ENCODE measurements around the gene ZNF432.
"Not testable (repeated sequence)": the region's sequence is repeated elsewhere in the genome, so short reads cannot be mapped to it uniquely, and the experiment has no call there.

Gene ZNF432

DNA sequence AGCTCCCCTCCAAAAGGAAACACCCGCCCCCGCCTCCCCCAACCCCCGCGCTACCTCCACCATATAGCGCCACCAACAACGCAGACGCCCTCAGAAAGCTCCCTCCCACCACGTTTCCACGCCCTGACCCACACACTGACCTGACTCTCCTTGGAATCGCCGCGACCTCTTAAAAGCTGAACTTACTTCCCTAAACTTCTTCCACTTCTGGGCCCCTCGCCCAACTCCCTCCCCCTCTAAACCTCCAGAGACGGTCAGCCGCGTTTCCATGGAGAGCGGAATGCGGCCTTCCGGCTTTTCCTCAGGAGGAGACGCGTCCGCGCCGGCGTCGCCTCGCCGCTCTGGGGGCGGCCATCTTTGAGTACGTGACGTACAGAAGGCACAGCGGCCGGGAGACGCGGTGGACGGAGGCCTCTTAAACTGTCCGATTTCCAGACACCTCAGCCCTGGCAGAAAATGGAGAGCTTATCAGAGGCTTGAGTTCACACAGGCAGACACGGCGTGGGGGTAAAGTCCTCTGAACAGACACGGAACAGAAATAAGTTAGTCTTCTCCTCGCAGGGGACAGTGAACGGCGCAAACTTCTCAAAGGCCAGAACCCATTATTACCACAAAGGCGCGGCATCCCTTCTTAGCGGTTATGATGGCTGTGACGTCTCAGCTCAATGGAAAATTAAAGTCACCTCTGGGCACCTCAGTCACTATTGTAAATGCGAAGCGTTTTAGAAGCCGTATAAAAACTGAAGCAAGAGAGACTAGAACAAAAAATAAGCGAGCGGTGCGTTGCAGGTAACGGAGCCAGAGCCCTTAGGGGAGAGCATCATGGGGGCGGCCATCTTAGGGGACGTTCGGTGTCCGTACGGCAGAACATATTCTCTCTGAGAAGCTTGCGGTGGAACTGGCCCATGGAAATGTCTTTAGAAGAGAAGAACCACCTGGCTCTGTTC, at the start of gene ZNF432:
TSS of gene ZNF432 (minus strand) at position 284 of the 947 bp plus-strand sequence. CDS start 1,970 bp downstream, outside the sequence.
- DNase-seq: peak; percentile 81 to 83

DNA sequence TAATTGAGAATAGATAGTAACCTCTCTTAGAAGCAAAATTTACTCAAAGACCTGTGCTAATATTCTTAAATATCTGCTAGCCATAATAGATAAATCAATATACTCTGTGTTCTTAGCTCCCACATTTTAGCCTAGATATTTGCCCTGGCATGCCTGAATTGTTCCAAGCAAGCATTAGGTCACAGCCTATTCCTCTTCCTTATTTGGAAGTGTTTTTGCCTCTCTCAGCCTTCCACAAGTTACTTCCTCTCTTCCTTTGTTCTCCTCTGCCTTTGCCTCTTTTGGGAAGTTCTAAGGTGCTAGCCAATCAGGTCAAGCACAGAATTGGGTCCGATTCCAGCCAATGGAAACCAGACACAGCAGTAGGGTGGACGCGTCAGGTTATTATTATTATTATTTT, 47.8 kb upstream of the ZNF432 start:
- DNase-seq: not testable (repeated sequence)

DNA sequence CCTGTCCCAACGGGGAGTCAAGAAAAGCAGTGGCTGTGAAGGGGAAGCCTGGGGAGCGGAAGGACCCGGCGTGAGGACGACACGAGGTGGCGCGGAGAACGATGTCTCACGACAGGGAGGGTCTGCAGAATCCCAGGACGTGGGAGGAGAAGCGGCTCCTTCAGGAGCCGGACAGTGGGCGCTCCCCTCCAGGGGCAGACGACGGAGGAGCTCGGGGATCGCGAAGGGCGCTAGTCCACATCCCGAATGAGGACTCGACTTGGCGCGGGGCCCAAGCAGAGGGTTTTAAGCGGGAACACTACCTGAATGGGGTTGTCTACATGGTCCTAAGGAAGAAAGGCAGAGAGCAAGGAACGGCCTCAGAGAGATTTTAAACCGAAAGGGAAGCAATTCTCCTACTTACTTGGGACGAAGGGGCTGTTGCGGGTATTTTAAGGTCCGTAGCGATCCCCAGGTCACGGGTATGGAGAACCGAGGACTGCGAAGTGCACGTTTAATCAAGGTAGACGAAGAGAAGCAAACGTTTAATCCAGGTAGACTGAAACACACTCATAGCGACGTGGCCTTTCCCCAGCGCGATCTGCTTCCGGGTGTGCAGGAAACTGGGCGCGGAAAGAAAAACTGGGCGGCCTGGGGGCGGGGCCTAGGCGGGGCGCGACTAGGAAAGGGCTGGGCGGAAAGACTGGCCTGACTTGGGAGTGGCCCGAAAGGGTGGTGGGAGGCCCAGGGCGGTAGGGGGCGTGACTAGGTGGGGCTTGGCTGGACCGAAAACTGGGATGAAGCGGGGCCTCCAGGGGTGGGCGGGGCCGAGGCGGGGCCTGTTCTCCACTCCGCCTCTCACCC, 46.8 kb upstream of the ZNF432 start, which contains the start of gene ZNF841:
TSS of gene ZNF841 (minus strand) at position 594 of the 843 bp plus-strand sequence. CDS start 10,964 bp downstream, outside the sequence.
- peak; percentile 79 to 85 for DNase-seq

DNA sequence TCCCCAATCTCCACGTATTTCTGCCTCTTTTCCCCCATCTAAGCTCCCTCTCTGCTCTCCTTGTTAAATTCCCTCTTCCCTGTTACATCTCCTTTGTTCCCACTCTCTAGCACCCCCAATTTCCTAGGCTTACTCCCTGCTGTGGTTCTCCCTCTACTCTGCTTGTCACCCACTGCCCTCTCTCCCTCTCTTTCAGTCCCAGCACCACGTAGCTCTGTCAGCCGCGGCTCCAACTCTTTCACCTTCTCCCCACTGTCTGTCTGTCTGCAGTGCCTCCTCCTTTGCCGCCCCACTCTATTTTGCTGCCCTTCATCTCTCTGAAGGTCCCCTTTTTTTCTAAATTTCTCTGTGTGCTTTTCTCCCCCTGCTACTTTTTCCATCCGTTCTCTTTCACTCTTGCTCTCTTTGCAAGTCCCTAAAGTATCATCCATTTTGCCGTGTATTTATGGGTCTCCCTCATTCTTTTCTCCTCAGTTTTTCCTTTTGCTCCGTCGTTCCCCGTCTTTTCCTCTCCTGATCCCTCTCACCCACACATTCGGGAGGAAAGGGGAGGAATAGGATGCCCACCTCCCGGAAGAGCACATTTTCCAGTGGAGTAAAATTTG, 46.0 kb upstream of the ZNF432 start:
- DNase-seq: no peak

DNA sequence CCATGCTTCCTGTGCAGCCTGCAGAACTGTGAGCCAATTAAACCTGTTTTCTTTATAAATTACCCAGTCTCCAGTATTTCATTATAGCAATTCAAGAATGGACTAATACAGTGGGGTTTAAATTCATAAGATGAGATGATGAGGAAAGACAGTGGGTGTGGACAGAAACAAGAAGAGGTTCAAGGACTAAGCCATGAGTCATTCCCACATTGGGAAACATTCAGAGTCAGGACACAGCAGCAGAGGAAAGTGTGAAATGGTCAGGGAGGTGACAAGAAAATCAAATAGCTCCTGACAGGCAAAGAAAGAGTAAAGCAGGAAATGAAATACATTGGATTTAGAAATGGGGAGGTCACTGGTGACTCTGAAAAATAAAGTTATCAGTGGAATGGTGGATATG, 37.8 kb upstream of the ZNF432 start:
- DNase-seq: no peak

DNA sequence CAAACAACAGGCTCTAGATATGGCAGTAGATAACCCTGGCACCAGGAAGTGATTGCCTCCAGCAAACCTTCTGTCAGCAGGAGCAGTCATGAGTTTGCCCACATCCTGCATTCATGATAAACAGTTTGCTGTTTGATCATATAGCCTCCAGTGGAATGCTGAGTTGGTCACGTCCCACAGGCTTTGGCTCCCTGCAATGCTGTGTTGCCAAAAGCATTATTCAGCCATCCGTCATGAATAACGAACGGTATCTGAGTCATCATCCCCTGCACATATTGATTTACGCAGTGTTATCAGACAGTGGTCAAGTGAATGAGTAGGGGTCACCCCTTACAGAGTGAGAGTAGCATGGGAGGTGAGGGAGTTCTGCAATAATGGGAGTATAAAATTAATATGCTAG, 21.9 kb upstream of the ZNF432 start:
- no peak for DNase-seq

DNA sequence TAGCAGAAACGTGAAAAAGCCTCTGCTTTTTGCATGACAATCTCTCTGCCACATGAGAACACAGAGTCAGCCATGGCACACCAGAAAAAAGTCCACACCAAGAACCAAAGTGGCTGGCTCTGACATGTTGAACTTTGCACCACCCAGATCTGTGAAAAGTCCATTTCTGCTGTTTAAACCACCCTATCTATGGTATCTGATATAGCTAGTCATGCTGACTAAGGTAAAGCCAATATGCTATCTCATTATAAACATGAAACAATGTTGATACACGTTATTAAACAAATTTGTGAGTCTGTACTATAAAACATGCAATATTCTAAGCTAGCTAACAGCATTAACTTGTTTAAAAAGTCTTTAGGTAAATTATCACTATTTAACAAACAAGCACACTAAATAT, 21.0 kb upstream of the ZNF432 start:
- no peak for DNase-seq

DNA sequence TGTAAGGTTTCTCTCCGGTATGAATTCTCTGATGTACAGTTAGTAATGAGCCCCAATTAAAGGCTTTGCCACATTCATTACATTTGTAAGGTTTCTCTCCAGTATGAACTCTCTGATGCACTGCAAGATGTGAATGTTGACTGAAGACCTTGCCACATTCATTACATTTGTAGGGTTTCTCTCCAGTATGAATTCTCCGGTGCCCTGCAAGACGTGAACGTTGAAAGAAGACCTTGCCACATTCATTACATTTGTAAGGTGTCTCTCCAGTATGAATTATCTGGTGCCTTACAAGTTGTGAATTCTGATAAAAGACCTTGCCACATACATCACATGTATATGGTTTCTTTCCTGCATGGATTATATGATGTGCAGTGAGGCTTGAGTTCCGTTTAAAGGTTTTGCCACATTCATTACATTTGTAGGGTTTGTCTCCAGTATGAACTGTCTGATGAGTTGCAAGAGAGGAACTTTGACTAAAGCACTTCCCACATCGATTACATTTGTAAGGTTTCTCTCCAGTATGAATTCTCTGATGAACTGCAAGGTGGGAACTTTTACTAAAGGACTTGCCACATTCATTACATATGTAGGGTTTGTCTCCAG, 17.7 kb upstream of the ZNF432 start:
- DNase-seq: no peak

DNA sequence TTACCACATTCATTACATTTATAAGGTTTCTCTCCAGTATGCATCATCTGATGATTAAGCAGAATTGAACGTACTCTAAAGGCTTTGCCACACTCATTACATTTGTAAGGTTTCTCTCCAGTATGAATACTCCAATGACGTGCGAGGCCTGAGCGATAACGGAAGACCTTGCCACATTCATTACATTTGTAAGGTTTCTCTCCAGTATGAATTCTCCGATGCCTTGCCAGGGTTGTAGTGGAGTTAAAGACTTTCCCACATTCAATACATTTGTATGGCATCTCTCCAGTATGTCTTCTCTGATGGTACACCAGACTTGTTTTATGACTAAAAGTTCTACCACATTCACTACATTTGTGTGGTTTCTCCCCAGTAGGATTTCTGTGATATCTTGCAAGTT, 16.8 kb upstream of the ZNF432 start:
- DNase-seq: no peak

DNA sequence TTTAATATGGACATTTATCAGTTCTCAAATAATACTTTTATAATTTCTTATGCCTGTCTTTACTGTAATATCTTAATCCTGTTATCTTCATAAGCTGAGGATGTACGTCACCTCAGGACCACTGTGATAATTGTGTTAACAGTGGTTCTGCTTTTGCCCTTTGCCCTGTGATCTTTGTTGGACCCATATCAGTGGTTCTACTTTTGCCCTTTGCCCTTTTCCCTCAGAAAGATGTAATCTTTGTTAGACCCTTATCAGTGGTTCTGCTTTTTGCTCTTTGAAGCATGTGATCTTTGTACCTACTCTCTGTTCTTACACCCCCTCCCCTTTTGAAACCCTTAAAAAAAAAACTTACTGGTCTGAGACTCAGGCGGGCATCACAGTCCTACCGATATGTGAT, 7.8 kb upstream of the ZNF432 start:
- not testable (repeated sequence) for DNase-seq

DNA sequence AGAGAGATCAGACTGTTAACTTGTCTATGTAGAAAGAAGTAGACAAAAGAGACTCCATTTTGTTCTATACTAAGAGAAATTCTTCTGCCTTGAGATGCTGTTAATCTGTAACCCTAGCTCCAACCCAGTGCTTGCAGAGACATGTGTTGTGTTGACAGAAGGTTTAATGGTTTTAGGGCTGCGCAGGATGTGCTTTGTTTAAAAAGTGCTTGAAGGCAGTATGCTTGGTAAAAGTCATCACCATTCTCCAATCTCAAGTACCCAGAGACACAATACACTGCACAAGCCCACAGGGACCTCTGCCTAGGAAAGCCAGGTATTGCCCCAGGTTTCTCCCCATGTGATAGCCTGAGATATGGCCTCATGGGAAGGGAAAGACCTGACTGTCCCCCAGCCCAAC, 3.1 kb upstream of the ZNF432 start:
- DNase-seq: not testable (repeated sequence)

DNA sequence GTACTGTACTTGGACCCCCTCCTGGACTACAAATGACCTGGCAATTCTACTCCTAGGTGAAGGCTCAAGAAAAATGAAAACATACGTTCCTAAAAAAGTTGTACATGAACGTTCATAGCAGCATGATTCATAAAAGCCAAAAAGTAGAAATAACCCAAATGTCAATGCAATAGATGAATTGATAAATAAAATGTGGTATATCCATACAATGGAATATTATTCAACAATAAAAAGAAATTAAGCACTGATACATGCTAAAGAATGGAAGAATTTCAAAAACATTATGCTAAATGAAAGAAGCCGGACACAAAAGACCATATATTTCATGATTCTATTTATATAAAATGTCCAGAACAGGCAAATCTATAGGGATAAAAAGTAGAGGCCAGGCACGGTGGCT, 9.5 kb downstream of the ZNF432 start:
- DNase-seq: no peak

DNA sequence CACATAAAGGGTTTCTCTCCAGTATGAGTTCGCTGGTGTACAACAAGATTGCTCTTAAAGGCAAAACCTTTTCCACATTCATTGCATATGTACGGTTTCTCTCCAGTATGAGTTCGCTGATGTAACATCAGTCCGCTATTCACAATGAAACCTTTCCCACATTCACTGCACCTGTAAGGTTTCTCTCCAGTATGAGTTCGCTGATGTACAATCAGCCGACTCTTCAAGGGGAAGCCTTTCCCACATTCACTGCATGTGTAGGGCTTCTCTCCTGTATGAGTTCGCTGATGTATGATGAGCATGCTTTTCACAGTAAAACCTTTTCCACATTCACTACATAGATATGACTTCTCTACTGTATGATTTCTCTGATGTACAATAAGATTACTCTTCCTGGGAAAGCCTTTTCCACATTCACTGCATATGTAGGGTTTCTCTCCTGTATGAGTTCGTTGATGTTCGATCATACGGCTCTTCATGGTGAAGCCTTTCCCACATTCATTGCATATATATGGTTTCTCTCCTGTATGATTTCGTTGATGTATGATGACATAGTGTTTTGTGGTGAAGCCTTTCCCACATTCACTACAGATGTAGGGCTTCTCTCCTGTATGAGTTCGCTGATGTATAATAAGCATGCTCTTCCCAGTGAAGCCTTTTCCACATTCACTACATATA, 14.4 kb downstream of the ZNF432 start:
- no peak for DNase-seq

DNA sequence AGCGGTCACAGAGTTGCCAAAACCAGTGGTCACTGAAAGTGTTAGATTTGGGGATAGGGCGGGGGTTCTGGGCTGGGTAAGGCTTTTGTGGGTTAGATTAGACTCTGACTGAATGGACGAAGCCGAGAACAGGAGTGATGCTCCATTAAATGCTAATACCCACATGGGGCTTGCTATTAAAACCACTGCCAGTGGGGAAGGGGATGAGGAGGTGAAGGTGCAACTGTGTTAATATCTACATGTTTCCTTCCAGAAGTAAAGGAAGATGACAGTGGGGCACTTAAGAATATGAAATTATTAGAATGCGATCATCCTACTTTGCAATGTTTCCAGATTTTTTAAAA, 19.9 kb downstream of the ZNF432 start:
- no peak for DNase-seq

DNA sequence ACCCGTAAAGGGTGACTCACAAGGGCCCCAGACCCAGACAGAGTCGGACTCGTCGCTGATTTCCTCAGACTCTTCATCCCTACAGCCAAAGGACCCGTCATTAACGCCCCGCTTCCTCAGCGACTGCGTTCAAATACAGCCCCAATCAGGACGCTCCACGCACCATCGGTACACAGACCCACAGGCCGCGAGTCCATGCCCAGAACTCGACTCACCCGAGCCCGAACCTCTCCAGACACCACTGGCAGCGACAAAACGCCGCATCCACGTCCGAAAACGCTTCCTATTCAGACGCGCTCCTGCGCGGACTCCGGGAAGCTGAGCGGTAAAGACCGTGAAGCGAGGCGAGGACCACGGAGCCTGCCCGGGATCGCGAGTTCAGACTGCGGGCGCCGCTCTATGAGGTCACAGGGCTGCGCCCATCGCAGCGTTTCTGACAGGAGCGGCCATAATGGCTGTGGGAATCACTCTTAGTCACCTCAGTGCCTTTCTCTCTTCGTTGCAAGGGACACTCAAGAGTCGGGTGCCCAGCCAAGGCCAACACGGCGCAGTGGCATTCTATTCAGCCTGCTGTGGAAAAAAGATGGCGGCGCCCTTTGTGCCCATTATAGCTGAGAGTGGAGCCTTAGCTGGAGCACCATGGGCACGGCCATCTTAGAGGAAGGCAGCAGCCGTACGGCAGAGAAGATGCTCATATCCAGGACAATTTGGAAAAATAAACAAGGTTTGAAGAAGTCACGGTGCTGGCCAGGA, 20.4 kb downstream of the ZNF432 start, which contains the start of gene ZNF614:
TSS of gene ZNF614 (minus strand) at position 353 of the 753 bp plus-strand sequence. CDS start 2,634 bp downstream, outside the sequence.
- DNase-seq: peak; percentile 77 to 84

DNA sequence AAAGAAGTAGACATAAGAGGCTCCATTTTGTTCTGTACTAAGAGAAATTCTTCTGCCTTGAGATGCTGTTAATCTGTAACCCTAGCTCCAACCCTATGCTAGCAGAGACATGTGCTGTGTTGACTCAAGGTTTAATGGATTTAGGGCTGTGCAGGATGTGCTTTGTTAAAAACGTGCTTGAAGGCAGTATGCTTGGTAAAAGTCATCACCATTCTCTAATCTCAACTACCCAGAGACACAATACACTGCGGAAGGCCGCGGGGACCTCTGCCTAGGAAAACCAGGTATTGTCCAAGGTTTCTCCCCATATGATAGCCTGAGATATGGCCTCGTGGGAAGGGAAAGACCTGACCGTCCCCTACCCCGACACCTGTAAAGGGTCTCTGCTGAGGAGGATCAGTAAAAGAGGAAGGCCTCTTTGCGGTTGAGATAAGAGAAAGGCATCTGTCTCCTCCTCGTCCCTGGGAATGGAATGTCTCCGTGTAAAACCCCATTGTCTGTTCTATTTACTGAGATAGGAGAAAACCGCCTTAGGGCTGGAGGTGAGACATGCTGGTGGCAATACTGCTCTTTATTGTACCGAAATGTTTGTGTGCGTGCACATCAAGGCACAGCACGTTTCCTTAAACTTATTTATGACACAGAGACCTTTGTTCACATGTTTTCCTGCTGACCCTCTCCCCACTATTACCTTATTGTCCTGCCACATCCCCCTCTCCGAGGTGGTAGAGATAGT, 22.2 kb downstream of the ZNF432 start:
- not testable (repeated sequence) for DNase-seq

DNA sequence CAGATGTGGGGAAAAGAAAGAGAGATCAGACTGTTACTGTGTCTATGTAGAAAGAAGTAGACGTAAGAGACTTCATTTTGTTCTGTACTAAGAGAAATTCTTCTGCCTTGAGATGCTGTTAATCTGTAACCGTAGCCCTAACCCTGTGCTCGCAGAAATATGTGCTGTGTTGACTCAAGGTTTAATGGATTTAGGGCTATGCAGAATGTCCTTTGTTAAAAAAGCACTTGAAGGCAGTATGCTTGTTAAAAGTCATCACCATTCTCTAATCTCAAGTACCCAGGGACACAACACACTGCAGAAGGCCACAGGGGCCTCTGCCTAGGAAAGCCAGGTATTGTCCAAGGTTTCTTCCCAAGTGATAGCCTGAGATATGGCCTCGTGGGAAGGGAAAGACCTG, 24.2 kb downstream of the ZNF432 start:
- DNase-seq: not testable (repeated sequence)

DNA sequence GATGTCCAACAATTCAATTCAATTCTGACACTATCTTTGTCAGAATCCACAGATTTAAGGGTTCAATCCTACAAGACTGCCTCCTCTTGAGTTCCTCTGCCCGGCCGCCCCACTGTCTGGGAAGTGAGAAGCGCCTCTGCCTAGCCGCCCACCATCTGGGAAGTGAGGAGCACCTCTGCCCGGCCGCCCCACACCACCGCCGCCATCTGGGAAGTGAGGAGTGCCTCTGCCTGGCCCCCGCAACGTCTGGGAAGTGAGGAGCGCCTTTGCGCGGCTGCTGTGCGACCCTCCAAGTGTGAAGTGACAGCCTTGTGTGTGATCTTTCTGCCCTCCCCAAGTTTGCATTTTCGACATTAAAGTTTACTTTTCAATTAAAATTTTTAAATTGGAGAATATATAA, 26.4 kb downstream of the ZNF432 start:
- DNase-seq: no peak

DNA sequence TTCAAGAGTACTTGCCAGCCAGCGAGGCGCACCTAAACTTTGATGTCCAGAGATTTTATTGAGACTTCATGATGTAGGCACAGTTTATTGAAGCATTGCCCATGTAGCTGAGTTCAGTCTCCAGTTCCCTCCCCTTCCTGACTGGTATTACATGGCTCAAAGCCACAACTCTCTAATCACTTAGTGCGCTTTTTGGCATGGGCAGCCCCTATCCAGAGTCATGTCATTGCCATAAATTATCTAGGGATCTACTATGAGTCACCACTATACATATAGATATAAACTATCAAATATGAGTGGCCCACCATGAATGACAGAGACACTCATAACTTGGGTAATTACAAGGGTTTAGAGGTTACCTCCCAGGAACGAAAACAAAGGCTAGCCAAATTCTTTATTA, 28.1 kb downstream of the ZNF432 start:
- DNase-seq: no peak

DNA sequence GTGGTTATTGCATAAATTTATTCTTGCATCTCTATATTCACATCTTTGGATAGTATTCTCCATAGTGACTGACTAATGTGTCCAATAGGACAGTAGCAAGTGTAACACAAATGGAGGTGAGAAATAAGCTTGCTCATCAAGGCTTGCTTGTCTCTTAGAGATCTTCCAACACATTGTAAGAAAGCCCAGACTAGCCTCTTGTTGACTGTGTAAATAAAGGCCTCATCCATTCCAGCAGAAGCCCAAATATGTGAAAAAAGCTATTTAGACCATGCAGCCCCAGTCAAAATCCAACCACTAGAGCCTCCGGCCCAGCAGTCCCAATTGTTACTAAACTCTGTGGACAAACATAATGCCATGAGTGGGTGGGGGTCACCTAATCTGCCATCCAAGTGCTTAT, 38.0 kb downstream of the ZNF432 start:
- no peak for DNase-seq

Data from activated CD4-positive, alpha-beta T cell treated with anti-CD3 and anti-CD28 coated beads for 4 hours (primary cell).